COLO668 (cell line): ENCODE results near the gene CRYBG2.
"Not testable (repeated sequence)": the region's sequence is repeated elsewhere in the genome, so short reads cannot be mapped to it uniquely, and the experiment has no call there.

Source experiments
- DNase-seq: peaks from one replicate; lab custom pipeline; 2025; ENCODE audit not compliant: unreplicated experiment; lab: John Stamatoyannopoulos, UW

The CRYBG2 gene, protein sequence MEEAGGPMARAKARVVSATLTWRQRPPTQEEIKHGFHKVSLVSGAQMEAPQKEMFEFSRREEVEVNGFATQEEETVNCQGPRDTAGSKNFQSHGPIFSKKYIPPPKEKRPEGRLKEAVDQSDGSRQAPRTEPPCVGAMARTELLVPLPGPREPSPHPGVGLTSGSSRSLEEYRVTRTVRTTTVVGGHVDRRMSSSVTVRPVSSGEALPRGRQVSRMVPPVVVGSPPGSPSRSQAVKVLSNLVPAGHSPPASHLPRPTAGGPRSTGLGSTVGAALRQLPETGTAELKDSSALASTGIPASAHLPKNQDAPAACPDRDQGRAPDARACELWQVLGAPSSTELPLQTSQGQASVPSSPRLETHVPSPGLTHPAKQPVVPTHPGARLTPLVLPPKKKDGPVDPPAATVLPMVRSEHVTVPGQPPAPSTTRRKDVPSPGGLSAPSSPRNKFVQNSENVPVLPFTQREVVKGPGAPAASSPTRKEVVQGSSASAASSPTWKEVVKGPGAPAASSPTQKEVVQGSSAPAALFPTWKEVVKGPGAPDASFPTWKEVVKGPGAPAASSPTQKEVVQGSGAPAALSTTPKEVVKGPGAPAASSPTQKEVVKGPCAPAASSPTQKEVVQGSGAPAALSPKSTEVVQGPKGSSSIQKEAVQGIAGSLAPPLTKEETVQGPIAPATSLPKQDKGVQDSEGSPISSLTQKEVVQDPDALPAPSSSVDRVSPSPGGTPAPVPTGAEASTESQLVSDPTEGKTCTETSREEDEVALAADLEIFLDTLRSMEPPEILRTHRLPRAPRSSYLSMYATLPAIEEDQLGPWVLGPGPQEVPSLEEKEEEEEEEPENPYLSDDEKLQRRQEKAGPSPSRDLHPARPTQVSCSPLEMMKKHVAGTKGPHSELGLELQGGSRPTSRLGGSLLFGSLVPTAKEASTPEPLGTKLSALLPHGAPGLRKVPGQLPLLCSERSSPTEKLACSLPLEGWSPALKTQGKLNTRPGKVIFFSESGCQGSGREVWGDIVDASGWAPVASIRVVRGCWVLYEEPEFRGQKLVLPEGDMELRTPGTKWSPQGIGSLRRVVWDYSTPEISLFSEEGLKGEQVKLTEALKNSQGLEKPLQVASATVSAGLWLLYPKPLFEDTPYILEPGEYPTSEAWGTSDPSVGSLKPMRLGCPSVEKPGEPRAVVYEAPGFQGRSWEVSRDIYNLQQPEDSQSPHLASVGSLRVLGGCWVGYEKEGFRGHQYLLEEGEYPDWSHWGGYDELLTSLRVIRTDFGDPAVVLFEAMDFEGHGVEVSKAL (N-terminal part only)

GRCh38 chr1:26353976-26354820, at the start of gene CRYBG2:
Gene CRYBG2, minus strand, starts transcription at chr1:26354130. Its CDS starts 7,473 bp downstream, at chr1:26346657.
- DNase-seq = peak; percentile 46

- DNase-seq = no peak
Observed at GRCh38 chr1:26403656-26404055, 49.7 kb upstream of the CRYBG2 start.

- no peak for DNase-seq
Observed at GRCh38 chr1:26401891-26402290, 48.0 kb upstream of the CRYBG2 start.

DNA sequence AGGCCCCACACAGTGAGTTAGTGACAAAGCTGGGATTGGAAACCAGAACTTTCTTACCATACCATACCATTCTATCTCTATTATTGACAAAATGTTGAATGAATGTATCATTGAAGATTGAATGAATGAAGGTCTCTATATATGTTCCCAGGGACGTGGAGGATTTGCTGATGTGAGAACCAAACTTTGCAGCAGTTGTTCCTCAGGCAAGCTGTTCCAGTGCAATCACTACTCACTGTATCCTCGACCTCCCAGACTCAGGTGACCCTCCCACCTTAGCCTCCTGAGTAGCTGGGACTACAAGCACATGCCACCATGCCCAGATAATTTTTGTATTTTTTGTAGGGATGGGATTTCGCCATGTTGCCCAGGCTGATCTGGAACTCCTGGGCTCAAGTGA, 45.1 kb upstream of the CRYBG2 start:
- no peak for DNase-seq

DNA sequence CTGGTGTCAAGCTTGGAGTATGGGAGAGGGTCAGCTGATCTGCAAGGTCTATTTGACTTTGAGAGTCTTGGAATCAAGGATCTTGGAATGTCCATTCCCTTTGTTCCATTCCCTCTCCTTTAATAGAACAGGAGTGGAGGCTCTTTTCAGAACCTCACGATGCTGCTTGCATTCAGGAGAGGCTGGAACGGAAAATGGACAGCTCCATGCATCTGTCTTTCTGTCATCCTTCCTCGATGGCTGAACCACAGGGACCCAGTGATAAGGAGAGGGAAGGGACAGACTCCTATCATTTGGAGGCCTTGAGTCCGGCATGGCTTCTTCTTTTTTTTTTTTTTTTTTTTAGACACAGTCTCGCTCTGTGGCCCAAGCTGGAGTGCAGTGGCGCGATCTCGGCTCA, 41.8 kb upstream of the CRYBG2 start:
- DNase-seq = no peak

DNA sequence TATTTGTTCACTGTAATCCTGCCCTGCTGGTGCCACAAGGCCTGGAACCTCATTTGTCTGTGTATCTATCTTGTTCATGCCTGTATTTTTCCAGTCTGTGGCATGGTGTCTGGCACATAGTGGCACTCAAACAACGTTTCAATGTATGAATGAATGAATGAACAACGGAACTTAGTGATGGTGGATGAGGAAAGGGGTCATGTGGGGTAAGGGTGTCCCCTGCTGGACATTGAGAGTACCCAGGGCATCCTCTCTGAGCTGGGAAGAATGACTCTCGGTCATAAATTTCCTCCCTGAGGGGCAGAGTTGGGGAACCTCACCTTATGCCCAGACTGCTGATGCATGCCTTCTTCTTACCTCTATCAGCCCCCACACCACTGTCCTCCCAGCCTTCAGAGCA, 37.5 kb upstream of the CRYBG2 start:
- no peak for DNase-seq

DNA sequence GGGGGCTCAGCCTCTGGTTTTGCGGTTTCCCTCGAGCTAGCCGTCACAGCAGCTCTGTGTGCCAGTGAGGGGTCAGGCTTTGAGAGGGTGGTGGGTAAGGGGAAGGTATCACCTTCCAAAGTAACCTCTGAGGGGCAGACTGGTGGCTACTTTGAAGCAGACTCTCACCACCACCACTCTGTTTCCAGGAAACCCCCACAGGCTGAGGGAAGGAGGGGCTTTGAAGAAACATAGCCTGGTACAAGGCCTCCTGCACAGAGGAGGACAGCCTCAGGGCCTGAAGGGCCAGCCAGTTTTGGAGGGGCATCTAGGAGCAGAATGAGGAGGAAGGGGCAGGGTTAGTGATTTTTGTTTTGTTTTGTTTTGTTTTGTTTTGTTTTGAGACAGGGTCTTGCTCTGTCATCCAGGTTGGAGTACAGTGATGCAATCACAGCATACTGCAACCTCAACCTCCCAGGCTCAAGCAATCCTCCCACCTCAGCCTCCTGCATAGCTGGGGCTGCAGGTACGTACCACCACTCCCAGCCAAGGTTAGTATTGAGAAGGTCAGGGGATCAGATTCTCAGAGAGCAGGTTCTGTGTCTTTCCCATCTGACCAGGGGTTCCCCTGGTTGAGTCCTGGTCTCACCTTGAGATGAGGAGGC, 35.8 kb upstream of the CRYBG2 start:
- no peak for DNase-seq

- DNase-seq = no peak
Observed at GRCh38 chr1:26388791-26389445, 35.0 kb upstream of the CRYBG2 start.

GRCh38 chr1:26387447-26387846, 33.5 kb upstream of the CRYBG2 start:
- DNase-seq = peak; percentile 39

DNA sequence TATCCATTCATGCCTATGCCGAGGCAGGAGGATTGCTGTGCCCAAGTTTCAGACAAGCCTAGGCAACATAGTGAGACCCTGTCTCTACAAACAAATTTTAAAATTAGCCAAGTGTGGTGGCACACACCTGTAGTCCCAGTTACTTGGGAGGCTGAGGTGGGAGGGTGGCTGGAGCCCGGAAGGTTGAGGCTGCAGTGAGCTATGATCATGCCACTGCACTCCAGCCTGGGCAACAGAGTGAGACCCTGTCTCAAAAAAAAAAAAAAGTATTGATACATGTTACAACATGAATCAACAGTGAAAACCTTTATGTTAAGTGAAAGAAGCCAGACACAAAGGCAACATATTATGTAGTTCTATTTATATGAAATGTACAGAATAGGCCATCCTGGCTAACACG, 31.1 kb upstream of the CRYBG2 start:
- not testable (repeated sequence) for DNase-seq

GRCh38 chr1:26384076-26384475, 30.1 kb upstream of the CRYBG2 start:
- no peak for DNase-seq

DNA sequence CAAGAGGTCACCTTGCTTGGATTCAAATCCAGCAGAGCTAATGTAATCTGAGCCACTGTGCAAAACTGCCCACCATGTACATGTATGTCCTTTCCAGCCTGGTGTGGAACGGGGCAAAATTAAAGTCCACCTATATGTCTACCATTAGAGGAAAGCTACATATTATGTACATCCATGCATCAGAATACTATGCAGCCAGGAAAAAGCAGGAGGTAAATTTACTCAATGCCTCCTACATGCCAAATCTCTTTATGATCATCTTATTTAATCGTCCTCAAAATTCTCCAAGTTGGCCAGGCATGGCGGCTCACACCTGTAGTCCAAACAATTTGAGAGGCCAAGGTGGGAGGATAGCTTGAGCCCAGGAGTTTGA, 24.9 kb upstream of the CRYBG2 start:
- DNase-seq = no peak

DNA sequence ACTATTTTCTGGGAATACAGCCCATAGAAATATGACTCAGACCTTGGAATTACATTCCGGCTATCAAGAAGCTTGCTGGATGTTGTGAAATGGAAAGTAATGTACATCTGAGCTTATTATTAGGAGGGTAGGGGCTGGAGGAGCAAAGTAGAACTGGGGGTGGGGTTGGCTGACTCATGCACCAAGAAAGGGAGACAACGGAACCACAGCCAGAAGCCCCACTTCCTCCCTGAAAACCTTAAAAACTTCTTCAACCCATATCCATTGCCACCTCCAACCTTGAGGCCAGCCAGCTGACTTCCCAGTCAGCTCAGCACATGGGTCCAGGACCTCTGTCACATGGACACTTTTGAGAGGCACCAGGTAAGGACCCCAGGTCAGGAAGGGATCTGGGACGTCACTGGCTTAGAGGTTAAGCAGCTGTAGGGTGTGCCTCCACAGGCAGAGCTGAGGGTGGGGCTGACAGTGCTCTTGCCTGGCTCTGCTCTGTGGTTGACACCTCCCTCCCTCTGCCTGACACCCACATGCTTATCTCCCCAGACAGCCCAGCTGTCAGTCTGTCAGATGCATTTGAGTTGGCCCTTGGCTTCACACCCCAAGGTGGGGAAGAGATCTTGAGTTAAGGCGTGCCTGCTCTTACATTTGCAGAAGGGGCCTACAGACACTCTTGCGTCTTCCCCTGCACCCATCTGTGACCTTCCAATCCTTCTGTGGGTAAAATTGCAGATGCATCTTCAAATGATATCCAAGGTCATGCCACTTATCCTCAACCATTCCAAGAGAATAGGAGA, 24.4 kb upstream of the CRYBG2 start:
- no peak for DNase-seq

DNA sequence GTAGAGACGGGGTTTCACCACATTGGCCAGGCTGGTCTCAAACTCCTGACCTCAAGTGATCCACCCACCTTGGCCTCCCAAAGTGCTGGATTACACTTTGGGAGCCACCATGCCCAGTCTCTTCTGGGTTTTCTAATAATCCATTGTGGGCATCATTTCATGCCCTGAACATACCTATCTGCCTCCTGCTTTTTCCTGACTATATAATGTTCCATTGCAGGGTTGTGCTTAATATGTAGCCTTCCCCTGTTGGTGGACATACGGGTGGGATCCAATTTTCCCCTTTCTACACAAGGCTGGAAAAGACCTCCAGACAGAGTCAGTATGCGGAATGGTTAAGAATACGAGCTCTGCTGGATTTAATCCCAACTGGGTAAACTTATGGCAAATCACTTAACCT, 22.1 kb upstream of the CRYBG2 start:
- DNase-seq = no peak

DNA sequence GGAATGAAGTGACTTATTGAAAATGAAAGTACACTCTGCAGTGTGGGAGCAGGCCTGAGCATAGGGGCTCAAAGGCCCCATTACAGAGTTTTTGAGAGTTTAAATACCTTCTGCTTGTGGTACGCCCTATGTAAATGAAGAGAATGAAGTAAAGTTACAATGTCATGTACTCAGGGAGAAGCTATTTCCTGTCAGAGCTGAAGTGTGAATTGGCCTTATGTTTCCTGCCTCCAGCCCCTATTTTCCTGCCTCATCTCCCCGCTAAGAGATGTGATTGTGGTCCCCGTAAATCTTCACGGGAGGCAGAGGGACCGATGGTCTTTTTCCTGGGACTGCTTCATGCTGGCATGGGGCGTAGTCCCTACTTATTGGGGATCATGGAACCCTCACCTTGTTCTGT, 21.2 kb upstream of the CRYBG2 start:
- DNase-seq = no peak

GRCh38 chr1:26374361-26374760, 20.4 kb upstream of the CRYBG2 start:
- not testable (repeated sequence) for DNase-seq

DNA sequence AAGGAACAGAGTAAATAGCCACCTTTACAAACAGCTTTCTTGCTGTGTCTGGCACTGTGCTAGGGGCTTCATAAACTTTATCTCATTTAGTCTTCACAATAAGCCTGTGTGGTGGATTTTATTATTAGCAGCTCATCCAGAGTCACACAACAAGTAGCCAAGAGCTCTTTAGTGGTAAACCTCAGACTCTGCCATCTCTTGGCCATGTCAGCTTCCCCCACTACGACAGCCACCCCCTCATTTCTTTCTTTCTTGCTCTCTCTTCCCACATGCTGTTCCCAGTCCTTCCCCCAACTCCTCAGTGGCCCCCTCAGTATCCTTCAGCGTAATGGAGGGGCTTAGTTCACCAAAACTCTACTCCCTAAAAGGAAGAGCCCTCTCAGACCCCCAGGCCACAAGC, 19.9 kb upstream of the CRYBG2 start:
- no peak for DNase-seq

GRCh38 chr1:26373281-26373680, 19.4 kb upstream of the CRYBG2 start:
- no peak for DNase-seq

DNA sequence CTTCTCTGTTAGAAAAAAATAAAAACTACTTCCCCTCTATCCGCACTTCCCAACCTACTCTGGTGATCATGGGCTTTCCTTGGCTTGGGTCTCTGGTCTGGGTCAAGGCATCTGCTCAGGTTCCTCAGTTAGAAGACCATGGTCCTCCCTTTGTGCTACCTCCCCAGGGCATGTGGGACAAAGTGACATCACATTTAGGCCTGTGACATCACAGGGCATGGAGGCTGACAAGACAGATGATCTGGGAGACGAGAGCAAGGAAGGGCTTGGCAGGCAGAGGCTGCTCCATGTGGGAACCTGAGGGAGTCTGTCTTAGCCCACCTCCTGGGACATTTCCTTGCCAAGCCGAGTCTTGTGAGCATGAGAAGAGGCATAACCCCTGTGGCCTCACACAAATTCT, 18.7 kb upstream of the CRYBG2 start, which contains the start of gene ZNF683:
ZNF683 (minus strand) TSS at position 140 of the 400 bp plus-strand sequence. CDS start 4,179 bp downstream, outside the sequence.
- not testable (repeated sequence) for DNase-seq
